ENCODE measurements around the gene RUVBL2. TPM values are rescaled to one million over a fixed set of nuclear protein-coding genes. Genes with fewer than 3 reads are reported as not detected.

The RUVBL2 gene
- total RNA-seq, 2 experiments from 2014 or later, result 187 to 189 TPM

DNA sequence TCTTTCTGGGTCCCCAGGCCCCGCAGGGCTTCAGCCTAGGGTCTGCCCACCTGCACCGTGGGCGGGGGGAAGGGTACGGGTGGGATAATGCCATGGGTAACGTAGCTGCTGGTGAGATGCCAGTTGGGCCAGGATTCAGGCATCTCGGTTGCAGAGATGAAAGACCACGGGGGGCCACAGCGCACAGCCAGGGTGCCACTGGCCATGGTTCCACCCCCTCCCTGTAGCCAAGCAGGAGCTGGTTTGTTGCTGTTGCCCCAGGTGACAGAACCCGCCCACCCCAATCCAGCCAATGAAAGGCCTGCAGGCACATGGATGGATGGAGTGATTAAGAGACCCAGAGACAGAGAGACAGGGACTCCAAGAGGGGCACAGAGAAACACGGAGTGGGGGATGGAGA is 64.9 kb downstream of the RUVBL2 start:
- no peaks in the 10 kb centered on the region for H3K36me3 Mint-ChIP-seq
- H3K9me3 Mint-ChIP-seq, result no peaks in the 10 kb centered on the region
- H3K4me1 Mint-ChIP-seq, result peaks cover 12% of the 10 kb centered on the region
- peak; percentile 46 for DNase-seq
- no peak overlapping the region for H3K4me3 Mint-ChIP-seq
- no peak overlapping the region for H3K27ac Mint-ChIP-seq
- H3K27me3 Mint-ChIP-seq, result peaks cover 64% of the 10 kb centered on the region

DNA sequence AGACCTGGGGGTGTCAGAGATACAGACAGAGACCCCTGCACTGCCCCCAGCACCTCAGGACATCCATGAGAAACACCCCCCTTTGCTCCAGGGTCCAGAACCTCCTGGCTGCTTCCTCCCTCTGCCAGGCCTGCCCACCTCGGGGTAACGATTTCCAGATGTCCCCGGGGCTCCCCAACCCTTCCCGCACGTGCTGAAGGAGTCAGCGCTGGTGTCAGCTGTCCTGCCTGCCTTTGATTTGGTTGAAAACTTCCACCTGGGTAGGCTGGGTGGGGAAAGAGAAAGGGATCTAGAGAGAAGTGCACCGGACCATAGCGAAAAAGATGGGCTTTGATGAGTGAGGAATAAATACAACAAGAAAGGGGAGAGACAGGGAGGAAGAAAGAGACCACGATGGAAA is 65.4 kb downstream of the RUVBL2 start:
- DNase-seq, result no peak
- H3K9me3 Mint-ChIP-seq, result no peaks in the 10 kb centered on the region
- peaks cover 69% of the 10 kb centered on the region for H3K27me3 Mint-ChIP-seq
- H3K4me1 Mint-ChIP-seq, result peaks cover 12% of the 10 kb centered on the region
- no peaks in the 10 kb centered on the region for H3K36me3 Mint-ChIP-seq
- H3K27ac Mint-ChIP-seq, result no peak overlapping the region
- no peak overlapping the region for H3K4me3 Mint-ChIP-seq

DNA sequence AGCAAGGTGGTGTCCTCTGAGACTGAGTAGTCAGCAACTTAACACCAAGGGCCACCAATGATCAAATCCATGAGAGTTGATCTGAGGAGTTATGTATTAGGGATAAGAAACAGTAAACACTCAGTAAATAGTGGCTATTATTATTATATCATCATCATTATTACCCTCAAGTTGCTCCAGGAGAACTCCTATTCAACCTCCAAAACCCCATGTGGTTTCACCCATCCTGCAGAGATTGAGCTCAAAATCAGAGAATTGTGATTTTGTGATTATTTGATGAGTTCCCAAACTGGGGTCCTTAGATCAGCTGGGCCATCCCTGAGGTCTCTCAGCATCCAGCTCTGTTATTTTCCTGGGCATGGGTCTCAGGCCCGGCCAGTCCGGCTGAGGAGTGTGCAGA is 67.3 kb downstream of the RUVBL2 start:
- Mint-ChIP-seq H3K27ac (no peak overlapping the region), H3K27me3 (peaks cover 85% of the 10 kb centered on the region), H3K9me3 (no peaks in the 10 kb centered on the region), H3K4me1 (peaks cover 12% of the 10 kb centered on the region), H3K36me3 (no peaks in the 10 kb centered on the region), H3K4me3 (no peak overlapping the region)
- DNase-seq, result no peak

GRCh38 chr19:49061445-49061844 is 67.8 kb downstream of the RUVBL2 start:
- peak; percentile 31 for DNase-seq
- Mint-ChIP-seq H3K4me1 (peaks cover 12% of the 10 kb centered on the region), H3K4me3 (no peak overlapping the region), H3K9me3 (no peaks in the 10 kb centered on the region), H3K27me3 (peaks cover 86% of the 10 kb centered on the region), H3K27ac (no peak overlapping the region), H3K36me3 (no peaks in the 10 kb centered on the region)

GRCh38 chr19:49064029-49064629 is 70.4 kb downstream of the RUVBL2 start:
- no peaks in the 10 kb centered on the region for H3K9me3 Mint-ChIP-seq
- H3K4me1 Mint-ChIP-seq, result no peaks in the 10 kb centered on the region
- H3K27ac Mint-ChIP-seq, result no peak overlapping the region
- no peak overlapping the region for H3K4me3 Mint-ChIP-seq
- H3K36me3 Mint-ChIP-seq, result no peaks in the 10 kb centered on the region
- H3K27me3 Mint-ChIP-seq, result peaks cover 84% of the 10 kb centered on the region
- no peak for DNase-seq

DNA sequence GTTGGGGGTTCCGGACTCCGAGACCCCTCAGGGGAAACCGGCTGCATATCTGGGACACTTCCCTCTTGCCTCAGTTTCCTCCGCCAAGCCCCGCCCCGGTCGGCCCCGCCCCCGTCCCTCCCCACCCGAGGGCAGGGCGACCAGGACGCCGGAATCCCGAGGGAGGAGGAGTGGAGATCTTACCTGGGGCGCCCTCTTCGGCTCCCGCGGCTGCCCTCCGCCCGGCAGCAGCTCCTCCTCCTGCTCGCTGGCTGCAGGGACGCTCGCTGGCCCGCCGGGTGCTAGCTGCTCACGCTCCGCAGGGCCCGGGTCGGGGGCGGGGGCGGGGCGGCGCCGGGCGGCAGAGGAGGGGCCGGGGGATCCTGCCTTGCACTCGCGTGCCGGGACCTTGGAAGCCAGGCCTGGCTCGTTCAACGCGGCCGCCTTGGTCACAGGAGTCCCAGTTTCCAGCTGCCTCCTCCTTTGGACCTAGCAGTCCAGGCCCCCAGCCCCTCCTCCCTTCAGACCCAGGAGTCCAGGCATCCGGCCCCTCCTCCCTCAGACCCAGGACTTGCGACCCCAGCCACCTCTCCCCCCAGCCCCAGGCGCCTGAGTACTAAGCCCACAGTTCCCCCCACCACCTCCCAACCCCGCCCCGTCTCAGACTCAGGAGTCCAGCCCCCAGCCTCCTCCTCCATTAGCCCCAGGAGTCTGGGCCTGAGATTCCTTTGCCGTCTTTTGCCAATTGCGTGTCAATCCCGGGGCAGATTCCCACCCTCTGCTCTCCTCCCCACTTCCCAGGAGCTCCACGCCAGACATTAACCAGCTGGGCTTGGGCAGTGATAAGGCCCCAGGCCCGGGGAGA is 71.3 kb downstream of the RUVBL2 start, which contains the start of gene NTF4:
Gene NTF4, minus strand, starts transcription at position 51 of the 844 bp plus-strand sequence. CDS start 2,821 bp downstream, outside the sequence.
- Mint-ChIP-seq H3K9me3 (no peaks in the 10 kb centered on the region), H3K4me1 (no peaks in the 10 kb centered on the region), H3K27me3 (peaks cover 82% of the 10 kb centered on the region), H3K4me3 (no peak within 1 kb of the TSS), H3K36me3 (no peaks in the 10 kb centered on the region), H3K27ac (no peak within 1 kb of the TSS)
- no peak for DNase-seq

Other genes with a start within 250 kb of the RUVBL2 start
- not detected for gene IZUMO1, start 247.0 kb upstream of the RUVBL2 start, total RNA-seq
- under 1 TPM; 0.06 to 0.12 TPM for gene FUT1, start 241.2 kb upstream of the RUVBL2 start, total RNA-seq
- not detected for gene FGF21, start 238.4 kb upstream of the RUVBL2 start, total RNA-seq
- 10 to 100 TPM; 62.6 to 63.6 TPM for gene BCAT2, start 182.9 kb upstream of the RUVBL2 start, total RNA-seq
- gene HSD17B14, start 157.4 kb upstream of the RUVBL2 start, total RNA-seq, result under 1 TPM; 0.35 to 0.66 TPM
- 1 to 10 TPM; 5.8 to 7.6 TPM for gene PLEKHA4, start 125.3 kb upstream of the RUVBL2 start, total RNA-seq
- gene PPP1R15A, start 121.5 kb upstream of the RUVBL2 start, total RNA-seq, result 10 to 100 TPM; 60.8 to 65.4 TPM
- gene TULP2, start 95.1 kb upstream of the RUVBL2 start, total RNA-seq, result under 1 TPM; 0.12 to 0.16 TPM
- gene NUCB1, start 93.6 kb upstream of the RUVBL2 start, total RNA-seq, result 10 to 100 TPM; 90.6 to 91.7 TPM
- 1 to 10 TPM in 1 of 2 experiments, under 1 TPM in 1; 0.74 to 1.1 TPM for gene DHDH, start 60.2 kb upstream of the RUVBL2 start, total RNA-seq
- gene BAX, start 39.0 kb upstream of the RUVBL2 start, total RNA-seq, result 100 to 1,000 TPM; 191 TPM
- 1,000 to 10,000 TPM; 1,137 to 1,177 TPM for gene FTL, start 28.6 kb upstream of the RUVBL2 start, total RNA-seq
- gene GYS1, start 578 bp upstream of the RUVBL2 start, total RNA-seq, result 10 to 100 TPM; 48.9 to 57.6 TPM
- not detected for gene LHB, start 23.2 kb downstream of the RUVBL2 start, total RNA-seq
- not detected for gene CGB3, start 30.4 kb downstream of the RUVBL2 start, total RNA-seq
- gene CGB2, start 38.0 kb downstream of the RUVBL2 start, total RNA-seq, result not detected
- not detected for gene CGB1, start 43.0 kb downstream of the RUVBL2 start, total RNA-seq
- gene CGB5, start 50.0 kb downstream of the RUVBL2 start, total RNA-seq, result not detected
- gene CGB8, start 55.2 kb downstream of the RUVBL2 start, total RNA-seq, result not detected
- not detected for gene CGB7, start 63.9 kb downstream of the RUVBL2 start, total RNA-seq
- not detected for gene NTF4, start 70.9 kb downstream of the RUVBL2 start, total RNA-seq
- not detected for gene KCNA7, start 78.8 kb downstream of the RUVBL2 start, total RNA-seq
- gene SNRNP70, start 91.6 kb downstream of the RUVBL2 start, total RNA-seq, result 100 to 1,000 TPM; 205 to 230 TPM
- 1 to 10 TPM; 2.2 to 2.5 TPM for gene LIN7B, start 120.5 kb downstream of the RUVBL2 start, total RNA-seq
- gene C19orf73, start 125.3 kb downstream of the RUVBL2 start, total RNA-seq, result 1 to 10 TPM; 1.0 to 1.3 TPM
- 1 to 10 TPM; 3.2 to 4.3 TPM for gene PPFIA3, start 125.7 kb downstream of the RUVBL2 start, total RNA-seq
- gene HRC, start 161.5 kb downstream of the RUVBL2 start, total RNA-seq, result not detected
- gene TRPM4, start 163.9 kb downstream of the RUVBL2 start, total RNA-seq, result not detected